Endothelial cell (in vitro differentiated cells): ENCODE data around the gene CSAG3. TPM values are rescaled to one million over a fixed set of nuclear protein-coding genes. Genes with fewer than 3 reads are reported as not detected.
"Not testable (repeated sequence)": the region's sequence is repeated elsewhere in the genome, so short reads cannot be mapped to it uniquely, and the experiment has no call there.

ENCODE experiments used
- DNase-seq: peaks from one replicate; pipeline ENCODE4 v3.0.0; 2021; ENCODE audit warnings: low spot score
- H3K27ac Mint-ChIP-seq: one replicate; pipeline ENCODE4 v1.8.0; 2021; ENCODE audit warnings: mixed read lengths, inconsistent platforms; ENCODE audit not compliant: unreplicated experiment
- H3K27me3 Mint-ChIP-seq: one replicate; pipeline ENCODE4 v1.8.0; 2021; ENCODE audit warnings: mild to moderate bottlenecking, moderate library complexity, mixed read lengths, inconsistent platforms; ENCODE audit not compliant: unreplicated experiment
- H3K36me3 Mint-ChIP-seq: one replicate; pipeline ENCODE4 v1.8.0; 2021; ENCODE audit warnings: mild to moderate bottlenecking, low read depth, mixed read lengths, inconsistent platforms; ENCODE audit not compliant: unreplicated experiment
- H3K4me1 Mint-ChIP-seq: one replicate; pipeline ENCODE4 v1.8.0; 2021; ENCODE audit warnings: mild to moderate bottlenecking, mixed read lengths, inconsistent platforms; ENCODE audit not compliant: unreplicated experiment
- H3K4me3 Mint-ChIP-seq: one replicate; pipeline ENCODE4 v1.8.0; 2021; ENCODE audit warnings: mild to moderate bottlenecking, mixed read lengths, inconsistent platforms; ENCODE audit not compliant: unreplicated experiment
- H3K9me3 Mint-ChIP-seq: one replicate; pipeline ENCODE4 v1.8.0; 2021; ENCODE audit warnings: mixed read lengths, inconsistent platforms; ENCODE audit not compliant: unreplicated experiment
- total RNA-seq: library from RNA; stranded (reverse); fragmentation: NEBNext Ultra II Directional; extraction: Animal tissue kit (Norgen Biotek cat#: 25700); gene quantifications from one replicate; pipeline ENCODE4 v1.2.1, GENCODE V29; 2021; ENCODE audit not compliant: unreplicated experiment
- TF ChIP-seq, protein P1 (sequence below): fragments of 200-600 bp; sonication (generic); IDR thresholded peaks from one replicate; pipeline ENCODE4 v1.5.0; 2021; ENCODE audit warnings: antibody characterized with exemption; ENCODE audit not compliant: unreplicated experiment

Gene CSAG3
- total RNA-seq, 1 donor from 2014 or later = 5.5 TPM

DNA sequence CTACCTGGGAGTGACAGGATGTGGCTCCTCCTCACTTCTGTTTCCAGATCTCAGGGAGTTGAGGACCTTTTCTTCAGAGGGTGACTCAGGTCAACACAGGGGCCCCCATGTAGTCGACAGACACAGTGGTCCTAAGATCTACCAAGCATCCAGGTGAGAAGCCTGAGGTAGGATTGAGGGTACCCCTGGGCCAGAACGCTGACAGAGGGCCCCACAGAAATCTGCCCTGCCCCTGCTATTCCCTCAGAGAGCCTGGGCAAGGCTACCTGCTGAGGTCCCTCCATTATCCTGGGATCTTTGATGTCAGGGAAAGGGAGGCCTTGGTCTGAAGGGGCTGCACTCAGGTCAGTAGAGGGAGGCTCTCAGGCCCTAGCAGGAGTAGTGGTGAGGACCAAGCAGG, 23.9 kb upstream of the CSAG3 start:
- DNase-seq = no peak
- Mint-ChIP-seq H3K36me3 (no peaks in the 10 kb centered on the region), H3K27me3 (peaks cover 2% of the 10 kb centered on the region), H3K4me1 (no peaks in the 10 kb centered on the region), H3K9me3 (no peaks in the 10 kb centered on the region), H3K27ac (no peak overlapping the region), H3K4me3 (no peak overlapping the region)
- TF ChIP-seq, protein P1, sequence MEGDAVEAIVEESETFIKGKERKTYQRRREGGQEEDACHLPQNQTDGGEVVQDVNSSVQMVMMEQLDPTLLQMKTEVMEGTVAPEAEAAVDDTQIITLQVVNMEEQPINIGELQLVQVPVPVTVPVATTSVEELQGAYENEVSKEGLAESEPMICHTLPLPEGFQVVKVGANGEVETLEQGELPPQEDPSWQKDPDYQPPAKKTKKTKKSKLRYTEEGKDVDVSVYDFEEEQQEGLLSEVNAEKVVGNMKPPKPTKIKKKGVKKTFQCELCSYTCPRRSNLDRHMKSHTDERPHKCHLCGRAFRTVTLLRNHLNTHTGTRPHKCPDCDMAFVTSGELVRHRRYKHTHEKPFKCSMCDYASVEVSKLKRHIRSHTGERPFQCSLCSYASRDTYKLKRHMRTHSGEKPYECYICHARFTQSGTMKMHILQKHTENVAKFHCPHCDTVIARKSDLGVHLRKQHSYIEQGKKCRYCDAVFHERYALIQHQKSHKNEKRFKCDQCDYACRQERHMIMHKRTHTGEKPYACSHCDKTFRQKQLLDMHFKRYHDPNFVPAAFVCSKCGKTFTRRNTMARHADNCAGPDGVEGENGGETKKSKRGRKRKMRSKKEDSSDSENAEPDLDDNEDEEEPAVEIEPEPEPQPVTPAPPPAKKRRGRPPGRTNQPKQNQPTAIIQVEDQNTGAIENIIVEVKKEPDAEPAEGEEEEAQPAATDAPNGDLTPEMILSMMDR = no peak

- no peaks in the 10 kb centered on the region for H3K36me3 Mint-ChIP-seq
- no peak overlapping the region for H3K4me3 Mint-ChIP-seq
- TF ChIP-seq, protein P1 = no peak
- peaks cover 2% of the 10 kb centered on the region for H3K27me3 Mint-ChIP-seq
- no peak for DNase-seq
- H3K4me1 Mint-ChIP-seq = no peaks in the 10 kb centered on the region
- H3K27ac Mint-ChIP-seq = no peak overlapping the region
- H3K9me3 Mint-ChIP-seq = no peaks in the 10 kb centered on the region
Observed at GRCh38 chrX:152735860-152736511, 23.0 kb upstream of the CSAG3 start.

- not testable (repeated sequence) for DNase-seq, H3K9me3 Mint-ChIP-seq, H3K4me3 Mint-ChIP-seq, H3K27me3 Mint-ChIP-seq, H3K4me1 Mint-ChIP-seq, H3K36me3 Mint-ChIP-seq, H3K27ac Mint-ChIP-seq
Observed at GRCh38 chrX:152736528-152736927, 22.5 kb upstream of the CSAG3 start.

GRCh38 chrX:152738560-152738959, 20.5 kb upstream of the CSAG3 start:
- Mint-ChIP-seq H3K27me3 (peaks cover 2% of the 10 kb centered on the region), H3K4me1 (no peaks in the 10 kb centered on the region), H3K36me3 (no peaks in the 10 kb centered on the region), H3K4me3 (no peak overlapping the region), H3K9me3 (no peaks in the 10 kb centered on the region), H3K27ac (no peak overlapping the region)
- no peak for DNase-seq
- TF ChIP-seq, protein P1 = no peak

DNA sequence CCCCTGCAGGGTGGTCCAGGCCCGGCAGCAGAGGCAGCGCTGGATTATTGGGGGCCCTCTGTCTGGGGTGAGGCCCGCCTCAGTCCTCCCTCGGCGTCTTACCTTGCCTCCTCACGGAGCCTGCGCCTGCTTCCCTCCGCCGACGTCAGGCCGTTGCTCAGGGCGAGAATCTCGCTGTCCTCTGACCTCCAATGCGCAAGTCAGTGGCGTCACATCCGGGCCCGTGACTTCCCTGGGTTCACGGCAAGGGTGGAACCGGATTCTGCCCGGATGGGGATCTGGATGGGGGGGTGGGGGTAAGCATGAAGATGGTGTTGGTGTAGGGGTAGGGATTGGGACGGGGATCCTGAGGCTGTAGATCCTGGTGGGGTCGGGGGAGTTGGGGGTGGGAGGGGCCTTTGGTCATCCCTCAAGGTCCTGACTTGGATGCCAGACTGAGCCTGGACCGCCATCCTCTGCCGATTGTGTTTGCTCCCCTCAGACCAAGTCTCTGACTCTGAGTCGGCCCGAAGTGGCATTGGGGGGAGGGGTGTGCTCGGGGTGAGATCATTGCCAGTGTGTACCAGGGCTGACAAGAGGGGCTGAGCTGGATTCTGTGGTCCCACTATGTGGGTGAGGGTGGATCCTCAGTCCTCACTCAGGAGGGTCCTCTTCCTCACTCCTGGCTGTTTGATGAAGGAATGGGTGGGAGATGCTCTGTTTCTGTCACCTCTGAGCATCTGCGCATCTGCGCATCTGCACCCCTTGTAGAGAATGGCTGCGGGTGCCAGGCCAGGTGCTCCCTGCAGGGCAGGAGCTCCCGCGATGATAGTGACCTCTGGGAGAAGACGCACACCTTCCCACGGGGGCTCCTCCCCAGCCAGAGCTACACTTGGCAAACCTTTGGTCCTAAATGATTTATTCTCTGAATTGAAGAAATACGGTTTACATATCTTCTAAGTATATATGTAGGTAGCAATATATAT, 5.0 kb upstream of the CSAG3 start, which contains the start of gene MAGEA2:
Gene MAGEA2 (minus strand): TSS at position 157 of the 965 bp plus-strand sequence. CDS start 2,479 bp downstream, outside the sequence.
- not testable (repeated sequence) for H3K27me3 Mint-ChIP-seq, DNase-seq, H3K36me3 Mint-ChIP-seq, H3K4me1 Mint-ChIP-seq, H3K9me3 Mint-ChIP-seq, H3K4me3 Mint-ChIP-seq, H3K27ac Mint-ChIP-seq

- not testable (repeated sequence) for H3K9me3 Mint-ChIP-seq
Observed at GRCh38 chrX:152754871-152755270, 4.1 kb upstream of the CSAG3 start.

DNA sequence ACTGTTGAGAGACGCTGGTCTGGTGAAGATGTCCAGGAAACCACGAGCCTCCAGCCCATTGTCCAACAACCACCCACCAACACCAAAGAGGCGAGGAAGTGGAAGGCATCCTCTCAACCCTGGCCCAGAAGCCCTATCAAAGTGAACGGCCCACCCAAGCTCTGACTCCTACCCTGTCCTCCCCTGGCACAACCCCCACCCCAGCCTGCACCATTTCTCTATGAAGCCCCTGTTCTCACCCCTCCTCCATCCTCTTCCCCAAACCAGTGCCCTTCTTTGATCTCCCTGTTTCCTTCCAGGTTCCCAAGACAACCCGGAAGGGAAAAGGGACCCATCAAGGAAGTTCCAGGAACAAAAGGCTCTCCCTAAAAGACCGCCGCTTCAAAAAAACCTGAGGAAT, 526 bp downstream of the CSAG3 start:
- H3K4me1 Mint-ChIP-seq, H3K27ac Mint-ChIP-seq, H3K27me3 Mint-ChIP-seq, H3K4me3 Mint-ChIP-seq, H3K9me3 Mint-ChIP-seq, DNase-seq, H3K36me3 Mint-ChIP-seq: not testable (repeated sequence)

More at GRCh38 chrX:152754871-152755270, 4.1 kb upstream of the CSAG3 start:
- not testable (repeated sequence) for H3K27ac Mint-ChIP-seq, H3K27me3 Mint-ChIP-seq, H3K36me3 Mint-ChIP-seq, H3K4me3 Mint-ChIP-seq, H3K4me1 Mint-ChIP-seq, DNase-seq

- not testable (repeated sequence) for H3K27me3 Mint-ChIP-seq, H3K4me3 Mint-ChIP-seq, H3K9me3 Mint-ChIP-seq, DNase-seq, H3K27ac Mint-ChIP-seq, H3K36me3 Mint-ChIP-seq, H3K4me1 Mint-ChIP-seq
Observed at GRCh38 chrX:152761582-152761981, 2.6 kb downstream of the CSAG3 start.

GRCh38 chrX:152766562-152766961, 7.5 kb downstream of the CSAG3 start:
- H3K4me3 Mint-ChIP-seq, H3K27me3 Mint-ChIP-seq, DNase-seq, H3K27ac Mint-ChIP-seq, H3K9me3 Mint-ChIP-seq, H3K36me3 Mint-ChIP-seq, H3K4me1 Mint-ChIP-seq: not testable (repeated sequence)
